OCI-LY1 (cell line): ENCODE results near the gene MAP2K2.

Source experiments
- EZH2 ChIP-seq: fragments of 200-600 bp; sonication (generic), shearing (Covaris generic); IDR thresholded peaks from 2 replicates; pipeline ENCODE4 v1.8.0; 2017; ENCODE audit warnings: borderline replicate concordance, mixed run types, mild to moderate bottlenecking, antibody characterized with exemption, low read length, moderate library complexity, mixed read lengths
- TF ChIP-seq, protein P1 (sequence below): fragments of 200-600 bp; sonication (generic), shearing (Covaris generic); IDR thresholded peaks from 2 replicates; pipeline ENCODE4 v1.5.1; 2017; ENCODE audit warnings: mild to moderate bottlenecking, antibody characterized with exemption, low read length, moderate library complexity, mixed read lengths

- TF ChIP-seq, protein P1, sequence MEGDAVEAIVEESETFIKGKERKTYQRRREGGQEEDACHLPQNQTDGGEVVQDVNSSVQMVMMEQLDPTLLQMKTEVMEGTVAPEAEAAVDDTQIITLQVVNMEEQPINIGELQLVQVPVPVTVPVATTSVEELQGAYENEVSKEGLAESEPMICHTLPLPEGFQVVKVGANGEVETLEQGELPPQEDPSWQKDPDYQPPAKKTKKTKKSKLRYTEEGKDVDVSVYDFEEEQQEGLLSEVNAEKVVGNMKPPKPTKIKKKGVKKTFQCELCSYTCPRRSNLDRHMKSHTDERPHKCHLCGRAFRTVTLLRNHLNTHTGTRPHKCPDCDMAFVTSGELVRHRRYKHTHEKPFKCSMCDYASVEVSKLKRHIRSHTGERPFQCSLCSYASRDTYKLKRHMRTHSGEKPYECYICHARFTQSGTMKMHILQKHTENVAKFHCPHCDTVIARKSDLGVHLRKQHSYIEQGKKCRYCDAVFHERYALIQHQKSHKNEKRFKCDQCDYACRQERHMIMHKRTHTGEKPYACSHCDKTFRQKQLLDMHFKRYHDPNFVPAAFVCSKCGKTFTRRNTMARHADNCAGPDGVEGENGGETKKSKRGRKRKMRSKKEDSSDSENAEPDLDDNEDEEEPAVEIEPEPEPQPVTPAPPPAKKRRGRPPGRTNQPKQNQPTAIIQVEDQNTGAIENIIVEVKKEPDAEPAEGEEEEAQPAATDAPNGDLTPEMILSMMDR: no peak
- TF ChIP-seq EZH2: no peak
Observed at GRCh38 chr19:4077007-4077374, 46.9 kb downstream of the MAP2K2 start.
